Retinal pigment epithelial cell (primary cell): Measurements from ENCODE around the gene VMAC.

Experiments
- DNase-seq: peaks from one replicate; pipeline ENCODE4 v3.0.0-alpha.2; 2010; ENCODE audit warnings: low read depth
- H3K4me3 ChIP-seq: 2 replicates; pipeline ENCODE4 v1.5.1; 2011; ENCODE audit warnings: mild to moderate bottlenecking, low read length, control low read depth, moderate library complexity
- TF ChIP-seq, protein P1 (sequence below): conservative IDR thresholded peaks from 2 replicates; pipeline ENCODE4 v1.5.1; 2011; ENCODE audit warnings: low read depth, low read length, control low read depth, inconsistent platforms

VMAC gene

DNA sequence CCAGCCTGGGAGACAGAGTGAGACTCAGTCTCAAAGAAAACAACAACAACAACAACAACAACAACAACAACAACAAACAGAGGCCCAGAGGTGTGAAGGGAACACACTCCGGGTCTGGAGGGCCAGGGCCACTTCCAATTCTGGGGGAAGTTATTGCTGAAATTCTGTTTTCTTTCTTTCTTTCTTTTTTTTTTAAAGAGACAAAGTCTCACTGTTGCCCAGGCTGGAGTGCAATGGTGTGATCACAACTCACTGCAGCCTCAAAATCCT lies 5.9 kb downstream of the VMAC start:
- H3K4me3 ChIP-seq = no peak overlapping the region
- TF ChIP-seq, protein P1, sequence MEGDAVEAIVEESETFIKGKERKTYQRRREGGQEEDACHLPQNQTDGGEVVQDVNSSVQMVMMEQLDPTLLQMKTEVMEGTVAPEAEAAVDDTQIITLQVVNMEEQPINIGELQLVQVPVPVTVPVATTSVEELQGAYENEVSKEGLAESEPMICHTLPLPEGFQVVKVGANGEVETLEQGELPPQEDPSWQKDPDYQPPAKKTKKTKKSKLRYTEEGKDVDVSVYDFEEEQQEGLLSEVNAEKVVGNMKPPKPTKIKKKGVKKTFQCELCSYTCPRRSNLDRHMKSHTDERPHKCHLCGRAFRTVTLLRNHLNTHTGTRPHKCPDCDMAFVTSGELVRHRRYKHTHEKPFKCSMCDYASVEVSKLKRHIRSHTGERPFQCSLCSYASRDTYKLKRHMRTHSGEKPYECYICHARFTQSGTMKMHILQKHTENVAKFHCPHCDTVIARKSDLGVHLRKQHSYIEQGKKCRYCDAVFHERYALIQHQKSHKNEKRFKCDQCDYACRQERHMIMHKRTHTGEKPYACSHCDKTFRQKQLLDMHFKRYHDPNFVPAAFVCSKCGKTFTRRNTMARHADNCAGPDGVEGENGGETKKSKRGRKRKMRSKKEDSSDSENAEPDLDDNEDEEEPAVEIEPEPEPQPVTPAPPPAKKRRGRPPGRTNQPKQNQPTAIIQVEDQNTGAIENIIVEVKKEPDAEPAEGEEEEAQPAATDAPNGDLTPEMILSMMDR = no peak
- DNase-seq = no peak

DNA sequence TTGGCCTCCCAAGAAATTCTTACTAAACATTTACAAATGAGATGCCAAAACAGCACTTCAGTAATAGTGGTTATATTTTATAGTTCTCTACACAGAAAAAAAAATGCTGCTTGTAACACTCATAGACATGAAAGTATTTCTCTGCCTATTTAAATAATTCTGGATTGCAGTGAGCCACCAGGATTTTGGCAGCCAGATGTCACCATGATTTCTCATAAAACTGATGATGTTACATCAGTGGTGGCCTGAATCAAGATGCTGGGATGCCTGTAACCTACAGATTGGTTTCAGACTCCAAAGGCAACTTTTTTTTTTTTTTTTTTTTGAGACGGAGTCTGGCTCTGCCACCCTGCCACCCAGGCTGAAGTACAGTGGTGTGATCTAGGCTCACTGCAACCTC lies 6.7 kb downstream of the VMAC start:
- TF ChIP-seq, protein P1 = no peak
- no peak for DNase-seq
- no peak overlapping the region for H3K4me3 ChIP-seq

DNA sequence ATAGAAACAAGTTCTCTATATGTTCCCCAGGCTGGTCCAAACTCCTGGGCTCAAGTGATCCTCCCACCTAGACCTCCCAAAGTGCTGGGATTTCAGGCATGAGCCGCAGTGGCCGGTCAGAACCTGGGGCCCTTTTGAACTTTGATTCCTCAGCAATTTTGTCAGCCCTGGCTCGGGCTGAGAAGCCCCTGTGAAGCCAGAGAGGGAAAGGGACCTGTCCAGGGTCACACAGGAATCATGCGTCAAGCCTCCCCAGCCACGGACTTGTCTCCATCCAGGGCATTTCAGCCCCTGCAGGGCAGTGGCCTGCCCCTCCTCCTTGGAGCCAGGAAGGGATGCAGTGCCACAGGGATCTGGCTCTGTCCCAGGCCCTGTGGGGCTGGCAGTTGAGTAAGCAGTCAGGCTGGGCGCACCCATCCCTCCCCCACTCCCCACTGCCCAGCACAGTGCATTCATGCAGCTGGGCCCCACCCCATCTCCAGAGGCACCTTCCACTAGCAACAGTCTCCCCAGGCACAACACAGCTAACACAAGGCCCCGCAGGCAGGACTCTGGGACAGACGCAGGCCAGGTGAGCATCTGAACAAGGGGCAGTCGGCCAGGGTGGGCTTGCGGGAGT lies 9.2 kb downstream of the VMAC start, which contains the start of gene CAPS:
TSS of gene CAPS (plus strand) at position 516 of the 619 bp plus-strand sequence. CDS start 153 bp downstream, outside the sequence.
- H3K4me3 ChIP-seq = no peak within 1 kb of the TSS
- TF ChIP-seq, protein P1 = no peak
- DNase-seq = peak; percentile 39

DNA sequence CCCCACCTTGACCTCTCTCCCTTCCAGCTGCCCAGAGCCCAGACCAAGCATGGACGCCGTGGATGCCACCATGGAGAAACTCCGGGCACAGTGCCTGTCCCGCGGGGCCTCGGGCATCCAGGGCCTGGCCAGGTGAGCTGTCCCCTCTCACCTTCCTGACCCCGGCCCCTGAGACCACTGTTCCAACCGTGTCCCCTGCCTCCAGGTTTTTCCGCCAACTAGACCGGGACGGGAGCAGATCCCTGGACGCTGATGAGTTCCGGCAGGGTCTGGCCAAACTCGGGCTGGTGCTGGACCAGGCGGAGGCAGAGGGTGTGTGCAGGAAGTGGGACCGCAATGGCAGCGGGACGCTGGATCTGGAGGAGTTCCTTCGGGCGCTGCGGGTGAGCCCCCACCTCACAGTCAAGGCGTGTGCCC lies 9.7 kb downstream of the VMAC start:
- no peak overlapping the region for H3K4me3 ChIP-seq
- TF ChIP-seq, protein P1 = no peak
- DNase-seq = no peak

DNA sequence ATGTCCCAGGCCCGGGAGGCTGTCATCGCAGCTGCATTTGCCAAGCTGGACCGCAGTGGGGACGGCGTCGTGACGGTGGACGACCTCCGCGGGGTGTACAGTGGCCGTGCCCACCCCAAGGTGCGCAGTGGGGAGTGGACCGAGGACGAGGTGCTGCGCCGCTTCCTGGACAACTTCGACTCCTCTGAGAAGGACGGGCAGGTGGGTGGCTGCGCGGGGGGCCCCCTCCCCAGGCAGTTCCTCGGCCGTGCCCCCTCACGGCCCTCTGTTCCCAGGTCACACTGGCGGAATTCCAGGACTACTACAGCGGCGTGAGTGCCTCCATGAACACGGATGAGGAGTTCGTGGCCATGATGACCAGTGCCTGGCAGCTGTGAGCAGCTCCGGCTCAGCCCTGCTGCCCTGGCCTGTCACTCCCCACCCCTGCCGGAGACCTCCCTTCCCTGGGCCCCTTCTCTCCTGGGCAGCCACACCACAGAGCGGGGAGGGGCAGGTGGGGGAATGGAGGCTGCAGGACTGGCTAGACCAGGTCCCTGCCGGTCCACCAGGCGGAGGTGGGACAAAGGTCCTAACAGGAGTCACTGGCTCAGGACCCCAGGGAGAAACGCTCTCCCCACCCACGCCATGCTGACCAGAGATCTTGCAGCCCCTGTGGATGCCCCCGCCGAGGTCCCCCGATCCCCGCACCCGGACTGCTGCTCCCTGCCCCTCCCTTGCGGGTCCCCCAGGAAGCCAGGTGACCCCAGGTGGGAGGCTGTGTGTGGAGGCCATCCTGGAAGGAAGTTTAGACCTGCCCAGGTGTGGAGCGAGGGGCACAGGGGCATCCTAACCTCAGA lies 10.5 kb downstream of the VMAC start:
- TF ChIP-seq, protein P1 = no peak
- no peak overlapping the region for H3K4me3 ChIP-seq
- DNase-seq = no peak

DNA sequence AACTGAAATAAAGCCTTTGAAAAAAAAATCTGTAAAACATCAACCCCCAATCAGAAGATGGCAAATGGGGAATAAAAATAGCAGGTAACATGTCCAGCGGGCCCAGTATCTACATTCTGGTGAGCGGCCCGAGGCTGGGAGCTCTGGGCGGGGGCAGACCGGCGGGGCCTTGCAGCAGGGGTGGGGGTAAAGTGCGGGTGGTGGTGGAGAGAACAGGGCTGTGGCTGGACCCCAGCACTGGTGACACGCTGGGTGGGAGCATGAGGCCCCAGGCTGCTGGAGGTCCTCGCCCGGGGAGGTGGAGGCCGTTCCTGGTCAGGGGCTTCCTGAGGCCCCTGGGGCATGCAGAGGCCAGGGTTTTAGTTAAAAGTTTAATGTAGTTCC lies 11.1 kb downstream of the VMAC start:
- TF ChIP-seq, protein P1 = no peak
- no peak overlapping the region for H3K4me3 ChIP-seq
- DNase-seq = no peak

DNA sequence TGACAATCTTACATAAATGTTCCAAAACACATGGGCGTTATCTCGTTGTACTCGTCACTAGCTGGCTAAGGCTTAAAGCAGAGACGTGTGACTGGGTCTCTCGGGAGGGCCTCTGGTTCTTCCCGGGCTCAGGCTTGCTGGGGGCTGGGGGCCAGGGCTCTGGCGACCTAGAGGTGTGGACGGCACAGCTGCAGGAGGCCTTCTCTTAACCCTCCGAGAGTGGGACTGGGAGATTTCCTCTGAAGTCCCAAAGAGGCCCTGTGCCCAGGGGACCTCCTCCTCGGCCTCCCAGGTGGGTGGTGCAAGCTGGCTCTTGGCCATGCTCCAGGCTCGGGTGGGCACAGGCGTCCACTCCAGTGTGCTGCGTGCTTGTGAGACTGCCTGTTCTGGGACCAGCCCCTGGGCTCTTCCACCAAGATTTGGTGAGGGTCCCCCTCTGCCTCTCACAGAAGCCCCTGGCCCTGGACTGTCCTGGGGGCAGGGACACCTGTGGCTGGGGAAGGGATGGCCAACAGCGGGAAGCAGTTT lies 11.6 kb downstream of the VMAC start:
- H3K4me3 ChIP-seq = no peak overlapping the region
- TF ChIP-seq, protein P1 = no peak
- DNase-seq = no peak
